Measurements from ENCODE around the gene VPS52. TPM values are rescaled to one million over a fixed set of nuclear protein-coding genes. Genes with fewer than 3 reads are reported as not detected.
A peak's percentile ranks its signal among the peaks of the same experiment; 100 is the strongest.

The VPS52 gene
- total and polyA plus RNA-seq, 9 of the 15 experiments (the other 6 are each of a cell fraction or from before 2014, with no cell fraction given), result 24.4 to 103 (median 40.2) TPM

- TF ChIP-seq GMEB1 (CRISPR knock-in tag; IDR thresholded peaks at IDR 0.05), result no peak
- TF ChIP-seq FOXJ2 (tag; IDR thresholded peaks at IDR 0.05), result no peak
- TF ChIP-seq GTF2A2 (tag; IDR thresholded peaks at IDR 0.05), result no peak
- no peak for TF ChIP-seq MEIS2 (IDR thresholded peaks at IDR 0.05; ENCODE audit: partially characterized antibody)
- no peak for TF ChIP-seq CBX5 (IDR thresholded peaks at IDR 0.05; ENCODE audit: borderline replicate concordance, low read depth)
- no peak for TF ChIP-seq GABPA (tag; conservative IDR thresholded peaks at IDR 0.05; ENCODE audit: low read depth)
- no peak for TF ChIP-seq PCBP2 (IDR thresholded peaks at IDR 0.05; ENCODE audit: low read depth, low read length, poor library complexity, severe bottlenecking)
- TF ChIP-seq ZC3H8 (IDR thresholded peaks at IDR 0.05), result no peak
- TF ChIP-seq, protein P1, sequence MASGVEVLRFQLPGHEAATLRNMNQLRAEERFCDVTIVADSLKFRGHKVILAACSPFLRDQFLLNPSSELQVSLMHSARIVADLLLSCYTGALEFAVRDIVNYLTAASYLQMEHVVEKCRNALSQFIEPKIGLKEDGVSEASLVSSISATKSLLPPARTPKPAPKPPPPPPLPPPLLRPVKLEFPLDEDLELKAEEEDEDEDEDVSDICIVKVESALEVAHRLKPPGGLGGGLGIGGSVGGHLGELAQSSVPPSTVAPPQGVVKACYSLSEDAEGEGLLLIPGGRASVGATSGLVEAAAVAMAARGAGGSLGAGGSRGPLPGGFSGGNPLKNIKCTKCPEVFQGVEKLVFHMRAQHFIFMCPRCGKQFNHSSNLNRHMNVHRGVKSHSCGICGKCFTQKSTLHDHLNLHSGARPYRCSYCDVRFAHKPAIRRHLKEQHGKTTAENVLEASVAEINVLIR (CRISPR knock-in tag; IDR thresholded peaks at IDR 0.05), result no peak
- TF ChIP-seq, protein P2, sequence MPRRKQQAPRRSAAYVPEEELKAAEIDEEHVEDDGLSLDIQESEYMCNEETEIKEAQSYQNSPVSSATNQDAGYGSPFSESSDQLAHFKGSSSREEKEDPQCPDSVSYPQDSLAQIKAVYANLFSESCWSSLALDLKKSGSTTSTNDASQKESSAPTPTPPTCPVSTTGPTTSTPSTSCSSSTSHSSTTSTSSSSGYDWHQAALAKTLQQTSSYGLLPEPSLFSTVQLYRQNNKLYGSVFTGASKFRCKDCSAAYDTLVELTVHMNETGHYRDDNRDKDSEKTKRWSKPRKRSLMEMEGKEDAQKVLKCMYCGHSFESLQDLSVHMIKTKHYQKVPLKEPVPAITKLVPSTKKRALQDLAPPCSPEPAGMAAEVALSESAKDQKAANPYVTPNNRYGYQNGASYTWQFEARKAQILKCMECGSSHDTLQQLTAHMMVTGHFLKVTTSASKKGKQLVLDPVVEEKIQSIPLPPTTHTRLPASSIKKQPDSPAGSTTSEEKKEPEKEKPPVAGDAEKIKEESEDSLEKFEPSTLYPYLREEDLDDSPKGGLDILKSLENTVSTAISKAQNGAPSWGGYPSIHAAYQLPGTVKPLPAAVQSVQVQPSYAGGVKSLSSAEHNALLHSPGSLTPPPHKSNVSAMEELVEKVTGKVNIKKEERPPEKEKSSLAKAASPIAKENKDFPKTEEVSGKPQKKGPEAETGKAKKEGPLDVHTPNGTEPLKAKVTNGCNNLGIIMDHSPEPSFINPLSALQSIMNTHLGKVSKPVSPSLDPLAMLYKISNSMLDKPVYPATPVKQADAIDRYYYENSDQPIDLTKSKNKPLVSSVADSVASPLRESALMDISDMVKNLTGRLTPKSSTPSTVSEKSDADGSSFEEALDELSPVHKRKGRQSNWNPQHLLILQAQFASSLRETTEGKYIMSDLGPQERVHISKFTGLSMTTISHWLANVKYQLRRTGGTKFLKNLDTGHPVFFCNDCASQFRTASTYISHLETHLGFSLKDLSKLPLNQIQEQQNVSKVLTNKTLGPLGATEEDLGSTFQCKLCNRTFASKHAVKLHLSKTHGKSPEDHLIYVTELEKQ (CRISPR knock-in tag; IDR thresholded peaks at IDR 0.05), result no peak
- no peak for TF ChIP-seq KLF6 (CRISPR knock-in tag; IDR thresholded peaks at IDR 0.05; ENCODE audit: borderline replicate concordance)
- TF ChIP-seq, protein P3, sequence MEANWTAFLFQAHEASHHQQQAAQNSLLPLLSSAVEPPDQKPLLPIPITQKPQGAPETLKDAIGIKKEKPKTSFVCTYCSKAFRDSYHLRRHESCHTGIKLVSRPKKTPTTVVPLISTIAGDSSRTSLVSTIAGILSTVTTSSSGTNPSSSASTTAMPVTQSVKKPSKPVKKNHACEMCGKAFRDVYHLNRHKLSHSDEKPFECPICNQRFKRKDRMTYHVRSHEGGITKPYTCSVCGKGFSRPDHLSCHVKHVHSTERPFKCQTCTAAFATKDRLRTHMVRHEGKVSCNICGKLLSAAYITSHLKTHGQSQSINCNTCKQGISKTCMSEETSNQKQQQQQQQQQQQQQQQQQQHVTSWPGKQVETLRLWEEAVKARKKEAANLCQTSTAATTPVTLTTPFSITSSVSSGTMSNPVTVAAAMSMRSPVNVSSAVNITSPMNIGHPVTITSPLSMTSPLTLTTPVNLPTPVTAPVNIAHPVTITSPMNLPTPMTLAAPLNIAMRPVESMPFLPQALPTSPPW (CRISPR knock-in tag; IDR thresholded peaks at IDR 0.05), result no peak
- no peak; the same call in 1 of the 2 replicates for TF ChIP-seq BRD4 (IDR thresholded peaks at IDR 0.05)
- TF ChIP-seq ZNF780A (CRISPR knock-in tag; IDR thresholded peaks at IDR 0.05), result no peak
- TF ChIP-seq, protein P4, sequence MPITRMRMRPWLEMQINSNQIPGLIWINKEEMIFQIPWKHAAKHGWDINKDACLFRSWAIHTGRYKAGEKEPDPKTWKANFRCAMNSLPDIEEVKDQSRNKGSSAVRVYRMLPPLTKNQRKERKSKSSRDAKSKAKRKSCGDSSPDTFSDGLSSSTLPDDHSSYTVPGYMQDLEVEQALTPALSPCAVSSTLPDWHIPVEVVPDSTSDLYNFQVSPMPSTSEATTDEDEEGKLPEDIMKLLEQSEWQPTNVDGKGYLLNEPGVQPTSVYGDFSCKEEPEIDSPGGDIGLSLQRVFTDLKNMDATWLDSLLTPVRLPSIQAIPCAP (CRISPR knock-in tag; IDR thresholded peaks at IDR 0.05; ENCODE audit: borderline replicate concordance), result no peak
- no peak for TF ChIP-seq PHF21A (IDR thresholded peaks at IDR 0.05; ENCODE audit: borderline replicate concordance, low read depth)
- TF ChIP-seq, protein P5, sequence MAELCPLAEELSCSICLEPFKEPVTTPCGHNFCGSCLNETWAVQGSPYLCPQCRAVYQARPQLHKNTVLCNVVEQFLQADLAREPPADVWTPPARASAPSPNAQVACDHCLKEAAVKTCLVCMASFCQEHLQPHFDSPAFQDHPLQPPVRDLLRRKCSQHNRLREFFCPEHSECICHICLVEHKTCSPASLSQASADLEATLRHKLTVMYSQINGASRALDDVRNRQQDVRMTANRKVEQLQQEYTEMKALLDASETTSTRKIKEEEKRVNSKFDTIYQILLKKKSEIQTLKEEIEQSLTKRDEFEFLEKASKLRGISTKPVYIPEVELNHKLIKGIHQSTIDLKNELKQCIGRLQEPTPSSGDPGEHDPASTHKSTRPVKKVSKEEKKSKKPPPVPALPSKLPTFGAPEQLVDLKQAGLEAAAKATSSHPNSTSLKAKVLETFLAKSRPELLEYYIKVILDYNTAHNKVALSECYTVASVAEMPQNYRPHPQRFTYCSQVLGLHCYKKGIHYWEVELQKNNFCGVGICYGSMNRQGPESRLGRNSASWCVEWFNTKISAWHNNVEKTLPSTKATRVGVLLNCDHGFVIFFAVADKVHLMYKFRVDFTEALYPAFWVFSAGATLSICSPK (IDR thresholded peaks at IDR 0.05; ENCODE audit: borderline replicate concordance), result 0 out of 2 replicates have a peak, but pooled peaks have one; percentile 43
- no peak for TF ChIP-seq YBX1 (IDR thresholded peaks at IDR 0.05)
Measured at GRCh38 chr6:33201147-33201545, 70.5 kb downstream of the VPS52 start (continued).
